ENCODE measurements around the gene BICD2. TPM values are rescaled to one million over a fixed set of nuclear protein-coding genes. Genes with fewer than 3 reads are reported as not detected.
A peak's percentile ranks its signal among the peaks of the same experiment; 100 is the strongest.
"Not testable (repeated sequence)": the region's sequence is repeated elsewhere in the genome, so short reads cannot be mapped to it uniquely, and the experiment has no call there.

The BICD2 gene
- total and polyA plus RNA-seq, 9 of the 15 experiments (the other 6 are each of a cell fraction or from before 2014, with no cell fraction given) = 3.6 to 23.4 (median 11.8) TPM

GRCh38 chr9:92764381-92764987 is at the start of gene BICD2 (continued):
- TF ChIP-seq MIER1 (IDR thresholded peaks at IDR 0.05; ENCODE audit: low read depth) (no peak), YY1 (IDR thresholded peaks at IDR 0.05; ENCODE audit: borderline replicate concordance in 1 of 3, control insufficient read depth in 1 of 3, extremely low read depth in 1 of 3, insufficient read depth in 3 of 3, insufficient read length in 1 of 3, insufficient replicate concordance in 2 of 3, low read depth in 1 of 3, low read length in 2 of 3) (peak in 1 of 3 experiments; percentile 5), ETV1 (tag; conservative IDR thresholded peaks at IDR 0.05; ENCODE audit: low read depth) (no peak)

- H3K4me2 ChIP-seq (ENCODE audit: insufficient read depth, low read length); H3K9me1 ChIP-seq (ENCODE audit: control insufficient read depth, insufficient read depth, low read length); BruUV-seq (replicated peaks); H3K9me3 ChIP-seq (replicated peaks; ENCODE audit: control insufficient read depth, insufficient read depth, low read depth, low read length); intact Hi-C loops (cut with micrococcal nuclease); H3K9ac ChIP-seq (ENCODE audit: insufficient read depth in 1 of 2, low read depth in 2 of 2, low read length in 2 of 2); H3K79me2 ChIP-seq (ENCODE audit: control insufficient read depth, insufficient read depth, low read length); H3K4me3 ChIP-seq; in situ Hi-C loops (cut with MboI); DNase-seq (ENCODE audit: extremely low read depth in 1 of 4, low spot score in 3 of 4); ATAC-seq; H2AFZ ChIP-seq (ENCODE audit: low read depth, low read length); CTCF ChIA-PET (ENCODE audit: low intra/inter-chr PET ratio); FAIRE-seq; H3K36me3 ChIP-seq (ENCODE audit: control insufficient read depth, insufficient read depth, low read length); H4K20me1 ChIP-seq (replicated peaks; ENCODE audit: control insufficient read depth, insufficient read depth, low read length); H3K27ac ChIP-seq (ENCODE audit: extremely low read depth, low read depth, low read length); POLR2A ChIA-PET: not testable (repeated sequence)
- Histone ChIP-seq H3K27me3 (ENCODE audit: control insufficient read depth in 2 of 2, insufficient read depth in 2 of 2, low read length in 2 of 2) (peaks cover 7 to 37% of the 10 kb centered on the region in 2 experiments; a peak in 3 of 5 replicates), H3K4me1 (replicated peaks in 1 of 2; ENCODE audit: control insufficient read depth in 2 of 2, insufficient read depth in 2 of 2, low read length in 2 of 2) (peaks cover 0 to 29% of the 10 kb centered on the region in 2 experiments; a peak in 2 of 5 replicates)
- WGBS (ENCODE audit: insufficient coverage, low coverage, missing lambda C conversion rate) = 38% methylated on average over 19 of the region's 34 CpGs
These were observed 45.1 kb upstream of the BICD2 start for GRCh38 chr9:92809629-92810326.
